Nephron progenitor cell (in vitro differentiated cells): Measurements from ENCODE around the gene MASP1.

Source experiments
- DNase-seq: peaks from one replicate; pipeline ENCODE4 v3.0.0; 2021
- H3K27ac Mint-ChIP-seq: 2 replicates; pipeline ENCODE4 v1.8.0; 2021; ENCODE audit warnings: mild to moderate bottlenecking, moderate library complexity, mixed read lengths
- H3K27me3 Mint-ChIP-seq: 2 replicates; pipeline ENCODE4 v1.8.0; 2021; ENCODE audit warnings: mild to moderate bottlenecking, low read depth, mixed read lengths; ENCODE audit not compliant: poor library complexity
- H3K36me3 Mint-ChIP-seq: 2 replicates; pipeline ENCODE4 v1.8.0; 2021; ENCODE audit warnings: low read depth, mixed read lengths
- H3K4me1 Mint-ChIP-seq: 2 replicates; pipeline ENCODE4 v1.8.0; 2021; ENCODE audit warnings: mixed read lengths
- H3K4me3 Mint-ChIP-seq: 2 replicates; pipeline ENCODE4 v1.8.0; 2021; ENCODE audit warnings: mild to moderate bottlenecking, moderate library complexity, mixed read lengths
- H3K9me3 Mint-ChIP-seq: 2 replicates; pipeline ENCODE4 v1.8.0; 2021; ENCODE audit warnings: mild to moderate bottlenecking, moderate library complexity, mixed read lengths
- TF ChIP-seq, protein P1 (sequence below): fragments of 200-600 bp; sonication (generic); IDR thresholded peaks from 2 replicates; pipeline ENCODE4 v1.5.0; 2021; ENCODE audit warnings: antibody characterized with exemption

MASP1 gene

DNA sequence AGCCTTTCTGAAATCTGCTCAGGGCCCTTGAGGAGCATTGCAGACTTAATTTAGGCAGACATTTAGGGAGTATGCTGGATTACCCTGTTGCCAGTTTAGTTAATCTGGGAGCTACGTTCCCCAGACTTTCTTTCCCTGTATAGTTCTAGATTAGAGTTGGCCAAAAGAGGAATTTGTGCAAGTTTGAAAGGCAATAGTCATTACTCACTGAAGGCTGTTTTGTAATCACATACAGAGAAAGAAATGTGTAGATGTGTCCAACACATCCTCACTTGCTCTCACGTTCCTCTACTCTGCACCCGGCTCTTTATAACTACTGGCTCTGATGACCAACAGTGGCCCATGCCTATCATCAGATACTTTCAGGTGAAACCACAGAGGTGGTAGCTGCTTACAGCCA lies 24.2 kb downstream of the MASP1 start:
- Mint-ChIP-seq H3K4me3 (no peak overlapping the region), H3K27me3 (no peaks in the 10 kb centered on the region), H3K36me3 (peaks cover 22% of the 10 kb centered on the region), H3K9me3 (peaks cover 31% of the 10 kb centered on the region), H3K4me1 (peaks cover 36% of the 10 kb centered on the region), H3K27ac (no peak overlapping the region)
- DNase-seq, result no peak
- TF ChIP-seq, protein P1, sequence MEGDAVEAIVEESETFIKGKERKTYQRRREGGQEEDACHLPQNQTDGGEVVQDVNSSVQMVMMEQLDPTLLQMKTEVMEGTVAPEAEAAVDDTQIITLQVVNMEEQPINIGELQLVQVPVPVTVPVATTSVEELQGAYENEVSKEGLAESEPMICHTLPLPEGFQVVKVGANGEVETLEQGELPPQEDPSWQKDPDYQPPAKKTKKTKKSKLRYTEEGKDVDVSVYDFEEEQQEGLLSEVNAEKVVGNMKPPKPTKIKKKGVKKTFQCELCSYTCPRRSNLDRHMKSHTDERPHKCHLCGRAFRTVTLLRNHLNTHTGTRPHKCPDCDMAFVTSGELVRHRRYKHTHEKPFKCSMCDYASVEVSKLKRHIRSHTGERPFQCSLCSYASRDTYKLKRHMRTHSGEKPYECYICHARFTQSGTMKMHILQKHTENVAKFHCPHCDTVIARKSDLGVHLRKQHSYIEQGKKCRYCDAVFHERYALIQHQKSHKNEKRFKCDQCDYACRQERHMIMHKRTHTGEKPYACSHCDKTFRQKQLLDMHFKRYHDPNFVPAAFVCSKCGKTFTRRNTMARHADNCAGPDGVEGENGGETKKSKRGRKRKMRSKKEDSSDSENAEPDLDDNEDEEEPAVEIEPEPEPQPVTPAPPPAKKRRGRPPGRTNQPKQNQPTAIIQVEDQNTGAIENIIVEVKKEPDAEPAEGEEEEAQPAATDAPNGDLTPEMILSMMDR, result no peak

DNA sequence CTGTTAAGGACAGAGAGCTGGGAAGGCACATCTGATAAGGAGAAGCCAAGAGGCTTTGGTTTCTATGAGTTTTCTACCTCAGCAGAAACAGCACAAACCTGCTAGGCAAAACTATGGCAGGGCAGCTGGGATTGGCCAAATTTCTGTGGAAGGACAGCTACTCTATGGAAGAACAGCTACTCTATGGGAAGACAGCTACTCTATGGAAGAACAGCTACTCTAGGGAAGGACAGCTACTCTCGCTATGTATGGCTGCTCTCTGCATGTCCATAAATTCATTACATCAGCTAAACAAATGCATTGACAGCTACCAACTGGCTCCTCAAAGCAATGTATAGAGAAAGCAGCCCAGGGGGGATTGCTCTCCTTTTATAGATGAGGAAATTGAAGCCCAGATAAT lies 24.8 kb downstream of the MASP1 start:
- Mint-ChIP-seq H3K4me3 (no peak overlapping the region), H3K4me1 (peaks cover 33% of the 10 kb centered on the region), H3K27ac (no peak overlapping the region), H3K27me3 (no peaks in the 10 kb centered on the region), H3K9me3 (peaks cover 29% of the 10 kb centered on the region), H3K36me3 (peaks cover 22% of the 10 kb centered on the region)
- no peak for DNase-seq
- TF ChIP-seq, protein P1, result no peak

DNA sequence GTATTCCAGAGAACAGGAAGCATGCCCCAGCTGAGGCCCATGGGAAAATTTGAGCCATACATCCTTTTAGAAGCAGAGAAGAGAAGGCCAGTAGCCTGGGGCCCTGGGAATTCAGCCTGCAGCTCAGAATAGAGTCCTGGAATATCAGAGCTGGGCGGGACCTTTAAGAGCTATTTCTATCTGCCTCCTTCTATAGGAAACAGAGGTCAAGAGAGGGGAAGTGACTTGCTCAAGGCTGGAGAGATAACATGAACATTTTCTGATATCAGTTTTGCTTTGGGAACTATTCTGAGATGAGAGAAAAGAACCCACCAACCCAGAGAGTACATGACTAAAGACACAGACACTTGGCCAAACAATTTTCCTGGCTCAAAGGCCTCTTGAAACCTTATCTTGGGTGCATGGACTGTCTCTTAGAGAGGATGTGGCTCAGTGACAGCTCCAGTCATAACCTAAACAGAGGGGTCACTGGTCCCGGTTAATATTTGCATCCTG lies 26.0 kb downstream of the MASP1 start:
- H3K27ac Mint-ChIP-seq, result no peak overlapping the region
- H3K4me1 Mint-ChIP-seq, result peaks cover 31% of the 10 kb centered on the region
- H3K4me3 Mint-ChIP-seq, result no peak overlapping the region
- H3K36me3 Mint-ChIP-seq, result peaks cover 24% of the 10 kb centered on the region
- DNase-seq, result no peak
- peaks cover 25% of the 10 kb centered on the region for H3K9me3 Mint-ChIP-seq
- H3K27me3 Mint-ChIP-seq, result no peaks in the 10 kb centered on the region
- TF ChIP-seq, protein P1, result no peak

DNA sequence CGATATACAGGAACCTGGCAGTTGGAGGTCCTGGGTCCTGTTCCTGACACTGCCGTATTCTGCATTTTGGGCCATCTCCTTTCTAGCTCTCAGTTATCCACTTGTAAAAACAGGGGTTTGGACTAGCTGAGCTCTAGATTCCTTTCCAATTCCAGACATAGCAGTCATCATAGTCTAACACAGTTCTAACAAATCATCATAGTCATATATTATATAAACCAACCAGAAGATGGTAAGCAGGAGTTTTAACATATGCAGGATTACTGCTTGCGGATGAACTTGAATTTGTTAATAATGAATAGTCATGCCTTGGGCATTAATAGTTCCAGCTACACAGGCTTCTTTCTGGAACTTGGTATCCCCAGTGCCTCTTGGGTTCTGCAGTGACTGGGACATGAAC lies 26.6 kb downstream of the MASP1 start:
- Mint-ChIP-seq H3K27me3 (no peaks in the 10 kb centered on the region), H3K4me3 (peak overlapping the region; percentile 33), H3K4me1 (peaks cover 31% of the 10 kb centered on the region), H3K36me3 (peaks cover 18% of the 10 kb centered on the region), H3K9me3 (peaks cover 19% of the 10 kb centered on the region), H3K27ac (peak overlapping the region; percentile 92)
- no peak for DNase-seq
- TF ChIP-seq, protein P1, result no peak

DNA sequence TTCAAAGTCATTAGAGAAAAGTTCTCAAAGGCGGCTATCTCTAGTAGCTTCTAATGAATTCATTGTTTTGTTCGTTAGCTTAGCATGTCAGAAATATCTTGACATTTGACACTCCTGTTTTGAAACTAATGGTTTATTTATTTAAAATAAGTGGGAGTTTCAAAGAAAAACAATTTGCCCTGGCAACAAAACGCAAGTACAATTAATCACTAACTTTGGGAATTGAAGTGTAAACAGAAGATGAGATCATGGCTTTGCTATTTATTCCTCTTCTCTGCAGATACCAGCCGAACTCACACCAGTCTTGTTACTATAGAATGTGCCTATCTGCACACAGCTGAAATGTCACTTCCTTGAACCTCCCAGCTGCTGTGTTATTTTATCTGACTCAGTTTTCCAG lies 27.5 kb downstream of the MASP1 start:
- DNase-seq, result no peak
- peaks cover 10% of the 10 kb centered on the region for H3K36me3 Mint-ChIP-seq
- H3K9me3 Mint-ChIP-seq, result peaks cover 10% of the 10 kb centered on the region
- no peaks in the 10 kb centered on the region for H3K27me3 Mint-ChIP-seq
- H3K4me3 Mint-ChIP-seq, result peak overlapping the region; percentile 23
- TF ChIP-seq, protein P1, result no peak
- peaks cover 31% of the 10 kb centered on the region for H3K4me1 Mint-ChIP-seq
- peak overlapping the region; percentile 92 for H3K27ac Mint-ChIP-seq

DNA sequence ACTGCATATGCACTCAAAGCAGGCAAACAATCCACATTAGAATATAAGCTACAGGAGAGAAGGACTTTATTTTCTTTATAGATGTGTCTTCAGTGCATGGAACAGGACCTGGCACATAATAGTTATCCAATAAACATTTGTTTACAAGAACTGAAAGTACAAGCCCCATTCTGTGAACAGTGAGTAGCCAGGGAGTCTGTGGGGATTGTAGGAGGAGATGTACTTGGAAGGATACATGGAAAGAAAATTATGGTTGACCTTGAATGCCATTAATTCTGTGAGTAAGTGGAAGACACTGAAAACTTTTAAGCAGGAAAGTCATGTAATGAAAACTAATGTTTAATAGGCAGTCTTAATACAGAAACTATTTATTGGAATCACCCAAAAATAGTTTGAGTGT lies 28.3 kb downstream of the MASP1 start:
- TF ChIP-seq, protein P1, result no peak
- DNase-seq, result no peak
- Mint-ChIP-seq H3K27ac (peak overlapping the region; percentile 92), H3K27me3 (no peaks in the 10 kb centered on the region), H3K4me3 (no peak overlapping the region), H3K4me1 (peaks cover 31% of the 10 kb centered on the region), H3K36me3 (peaks cover 6% of the 10 kb centered on the region), H3K9me3 (peaks cover 5% of the 10 kb centered on the region)
